Activated naive CD4-positive, alpha-beta T cell treated with anti-CD3 and anti-CD28 coated beads, Interleukin-2, amount 50 U/mL, for 72 hours (primary cell): Measurements from ENCODE around the gene PPP2R2D. TPM values are rescaled to one million over a fixed set of nuclear protein-coding genes. Genes with fewer than 3 reads are reported as not detected.
"Not testable (repeated sequence)": the region's sequence is repeated elsewhere in the genome, so short reads cannot be mapped to it uniquely, and the experiment has no call there.

Experiments used
- ATAC-seq, 2 donors: fragments of 150-1000 bp; cut with Tn5 transposase; 2 replicates each; pipeline ENCODE4 v1.10.0; 2021; ENCODE audit warnings: mild to moderate bottlenecking in 2 of 2, moderate library complexity in 2 of 2
- DNase-seq, 2 donors: peaks; one replicate each; pipeline ENCODE4 v3.0.0; 2021 to 2022; ENCODE audit warnings: low spot score in 2 of 2
- H3K27ac Mint-ChIP-seq, 2 donors: one replicate each; pipeline ENCODE4 v1.8.0; 2022; ENCODE audit warnings: mild to moderate bottlenecking in 2 of 2, mixed read lengths in 2 of 2
- H3K36me3 Mint-ChIP-seq, 2 donors: one replicate each; pipeline ENCODE4 v1.8.0; 2022; ENCODE audit warnings: mixed read lengths in 2 of 2
- H3K9me3 Mint-ChIP-seq, 2 donors: one replicate each; pipeline ENCODE4 v1.8.0; 2022; ENCODE audit warnings: mixed read lengths in 2 of 2
- total RNA-seq, 2 donors: library from RNA; stranded (reverse); gene quantifications; one replicate each; pipeline ENCODE4 v1.2.3, GENCODE V29; 2022

The PPP2R2D gene
- total RNA-seq, 2 donors from 2014 or later, result 36.2 to 41.6 TPM

GRCh38 chr10:131881104-131881880 is 19.5 kb upstream of the PPP2R2D start:
- ATAC-seq, result no peak
- DNase-seq, result no peak
- Mint-ChIP-seq H3K36me3 (no peaks in the 10 kb centered on the region), H3K9me3 (no peaks in the 10 kb centered on the region), H3K27ac (no peak overlapping the region)

GRCh38 chr10:131882151-131882550 is 18.7 kb upstream of the PPP2R2D start:
- H3K36me3 Mint-ChIP-seq, result no peaks in the 10 kb centered on the region
- ATAC-seq (peak in 1 of 2 donors; percentile 4), DNase-seq (no peak)
- no peaks in the 10 kb centered on the region for H3K9me3 Mint-ChIP-seq
- H3K27ac Mint-ChIP-seq, result no peak overlapping the region

GRCh38 chr10:131882590-131883451 is 18.0 kb upstream of the PPP2R2D start:
- DNase-seq (no peak), ATAC-seq (peak in 1 of 2 donors; percentile 9)
- Mint-ChIP-seq H3K9me3 (no peaks in the 10 kb centered on the region), H3K27ac (no peak overlapping the region), H3K36me3 (no peaks in the 10 kb centered on the region)

- peak overlapping the region in 1 of 2 donors; percentile 36 for H3K27ac Mint-ChIP-seq
- DNase-seq, ATAC-seq, H3K36me3 Mint-ChIP-seq, H3K9me3 Mint-ChIP-seq: not testable (repeated sequence)
Measured at GRCh38 chr10:131883621-131884393, 17.0 kb upstream of the PPP2R2D start.

DNA sequence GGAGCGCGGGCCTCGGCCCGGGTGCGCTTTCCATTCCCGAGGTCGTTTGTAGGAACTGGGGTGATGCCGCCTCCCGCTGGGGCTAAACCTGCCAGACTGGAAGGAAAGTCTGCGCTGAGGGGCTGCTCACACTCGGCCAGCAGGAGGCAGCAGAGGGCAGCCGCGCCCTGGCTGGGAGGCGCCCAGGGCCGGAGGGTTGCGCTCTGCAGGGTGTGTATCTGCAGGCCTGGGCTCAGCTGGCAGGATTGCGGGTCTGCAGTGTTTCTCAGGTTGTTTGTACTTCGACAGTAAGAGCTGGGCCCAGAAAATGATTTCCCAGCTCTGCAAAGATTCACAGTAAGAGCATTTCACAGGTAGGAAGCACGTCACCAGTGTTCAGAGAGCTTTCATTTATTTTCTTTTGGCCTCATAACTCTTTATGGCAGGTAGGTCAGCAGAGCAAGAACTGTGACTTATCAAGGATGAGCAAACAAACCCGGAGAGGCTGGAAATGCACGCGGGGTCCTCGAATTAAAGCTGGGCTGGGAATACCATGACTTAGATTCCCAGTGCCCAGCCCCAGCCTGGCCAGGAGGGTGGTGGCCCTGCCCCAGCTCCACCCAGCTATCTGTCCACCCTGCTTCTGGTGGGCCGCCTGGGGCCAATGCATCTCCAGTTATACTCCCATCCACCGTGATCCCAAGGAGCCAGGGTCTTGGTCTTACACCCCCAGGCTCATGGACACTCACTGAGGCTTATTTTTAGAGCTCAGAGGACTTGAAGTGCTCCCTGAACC is 15.2 kb upstream of the PPP2R2D start:
- ATAC-seq (peak; percentile 96 to 98), DNase-seq (peak; percentile 79 to 91)
- no peaks in the 10 kb centered on the region for H3K9me3 Mint-ChIP-seq
- H3K36me3 Mint-ChIP-seq, result no peaks in the 10 kb centered on the region
- no peak overlapping the region for H3K27ac Mint-ChIP-seq

DNA sequence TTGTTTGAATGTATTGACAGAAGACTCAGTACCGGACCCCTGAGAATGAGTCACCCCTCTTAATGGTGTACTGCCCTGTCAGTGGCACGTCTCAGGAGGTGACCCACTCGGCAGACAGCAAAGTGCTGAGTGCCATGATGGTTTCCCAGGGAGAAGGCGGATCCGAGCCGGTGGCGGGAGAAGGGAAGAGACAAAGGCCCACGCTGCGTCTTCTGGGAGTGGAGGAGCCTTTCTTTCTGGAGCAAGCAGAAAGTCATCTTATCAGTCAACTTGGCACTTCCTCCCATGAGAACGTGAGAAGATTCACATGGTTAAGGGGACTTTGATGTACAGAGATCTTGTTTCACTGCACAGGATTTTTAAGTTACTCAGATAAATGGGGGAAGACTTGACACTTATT is 14.6 kb upstream of the PPP2R2D start:
- ATAC-seq (no peak), DNase-seq (no peak)
- Mint-ChIP-seq H3K36me3 (no peaks in the 10 kb centered on the region), H3K9me3 (no peaks in the 10 kb centered on the region), H3K27ac (no peak overlapping the region)

- Mint-ChIP-seq H3K9me3 (no peaks in the 10 kb centered on the region), H3K36me3 (no peaks in the 10 kb centered on the region), H3K27ac (no peak overlapping the region)
- ATAC-seq (no peak), DNase-seq (no peak)
Measured at GRCh38 chr10:131888186-131888604, 12.6 kb upstream of the PPP2R2D start.

- DNase-seq (no peak), ATAC-seq (no peak)
- no peaks in the 10 kb centered on the region for H3K9me3 Mint-ChIP-seq
- no peak overlapping the region for H3K27ac Mint-ChIP-seq
- no peaks in the 10 kb centered on the region for H3K36me3 Mint-ChIP-seq
Measured at GRCh38 chr10:131889755-131890154, 11.1 kb upstream of the PPP2R2D start.

GRCh38 chr10:131890276-131891195 is 10.3 kb upstream of the PPP2R2D start:
- Mint-ChIP-seq H3K9me3 (no peaks in the 10 kb centered on the region), H3K27ac (no peak overlapping the region), H3K36me3 (no peaks in the 10 kb centered on the region)
- ATAC-seq (no peak), DNase-seq (no peak)

DNA sequence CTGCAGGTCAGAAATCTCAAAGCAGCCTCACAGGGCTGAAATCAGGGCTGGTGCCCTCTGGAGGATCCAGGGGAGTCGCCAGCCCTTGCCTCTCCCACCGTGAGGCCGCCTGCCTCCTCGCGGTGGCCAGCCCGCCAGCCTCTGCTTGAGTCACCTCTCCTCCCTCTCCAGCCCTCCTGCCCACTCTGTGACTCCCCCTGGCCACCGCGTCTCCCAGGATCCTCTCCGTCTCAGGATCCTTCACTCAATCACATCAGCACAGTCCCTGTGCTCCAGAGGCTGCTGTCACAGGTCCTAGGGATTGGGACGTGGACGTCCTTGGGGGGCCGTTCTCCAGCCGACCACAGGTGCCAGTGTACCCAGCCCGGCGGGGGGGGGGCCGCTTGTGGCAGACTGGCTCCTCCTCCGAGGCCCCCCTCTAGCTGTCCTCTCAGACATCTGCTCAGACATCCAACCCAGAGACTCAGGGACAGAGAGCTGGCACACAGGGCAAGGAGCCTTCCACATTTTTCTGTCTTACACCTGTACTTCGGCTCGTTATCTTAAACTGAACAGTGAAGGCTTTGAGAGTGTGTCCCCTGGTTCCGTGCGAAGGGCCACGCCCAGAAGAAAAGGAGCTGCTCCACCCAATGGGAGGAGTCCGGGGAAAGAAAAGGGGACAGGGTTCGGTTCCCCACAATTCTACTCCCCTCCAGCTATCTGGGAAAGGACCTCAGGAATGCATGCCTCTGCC is 9.4 kb upstream of the PPP2R2D start:
- DNase-seq (no peak), ATAC-seq (no peak)
- no peak overlapping the region for H3K27ac Mint-ChIP-seq
- H3K9me3 Mint-ChIP-seq, result no peaks in the 10 kb centered on the region
- no peaks in the 10 kb centered on the region for H3K36me3 Mint-ChIP-seq

DNA sequence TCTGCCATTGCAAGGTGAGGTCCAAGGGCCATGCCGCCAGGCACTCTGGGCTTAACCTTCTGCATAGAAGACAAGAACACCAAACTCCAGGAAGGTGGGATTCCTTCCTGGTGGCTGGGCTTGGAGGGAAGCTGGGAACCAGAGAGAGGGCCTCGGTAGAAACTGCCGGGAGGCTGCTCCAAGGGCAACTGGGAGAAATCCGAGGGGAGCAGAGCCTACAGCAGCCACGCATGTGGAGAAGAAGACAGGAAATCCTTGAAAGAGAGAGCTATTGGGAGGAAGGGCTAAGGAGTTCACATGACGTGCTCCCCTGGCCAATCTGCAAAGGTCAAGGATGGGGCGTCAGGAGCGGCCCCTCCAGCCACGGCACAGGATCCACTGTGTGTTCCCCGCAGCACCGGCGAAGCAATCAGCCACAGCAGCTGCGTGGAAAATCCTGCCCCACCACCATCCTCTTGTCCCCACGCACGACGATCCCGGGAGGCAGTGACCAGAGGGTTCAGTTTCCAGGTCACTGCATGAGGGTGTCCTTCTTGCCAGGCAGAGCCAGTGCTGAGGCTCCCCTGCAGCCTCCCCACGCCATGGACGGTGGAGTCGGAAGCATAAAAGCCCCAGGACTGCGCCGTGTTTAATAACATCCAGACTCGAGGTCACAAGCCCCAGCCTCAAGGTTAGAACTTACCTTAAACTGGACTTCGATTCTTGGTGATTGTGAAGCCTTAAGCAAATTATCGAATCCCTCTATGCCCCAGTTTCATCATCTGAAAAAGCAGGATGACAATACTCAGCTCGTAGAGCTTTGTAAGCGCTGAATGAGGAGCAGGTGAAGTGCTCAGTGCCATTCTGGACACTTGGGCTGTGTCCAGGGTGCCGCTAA is 8.6 kb upstream of the PPP2R2D start:
- ATAC-seq (no peak), DNase-seq (no peak)
- no peaks in the 10 kb centered on the region for H3K36me3 Mint-ChIP-seq
- no peak overlapping the region for H3K27ac Mint-ChIP-seq
- no peaks in the 10 kb centered on the region for H3K9me3 Mint-ChIP-seq

GRCh38 chr10:131892806-131893675 is 7.8 kb upstream of the PPP2R2D start:
- H3K27ac Mint-ChIP-seq, result no peak overlapping the region
- no peaks in the 10 kb centered on the region for H3K36me3 Mint-ChIP-seq
- no peak for DNase-seq
- ATAC-seq, result no peak
- H3K9me3 Mint-ChIP-seq, result no peaks in the 10 kb centered on the region

- Mint-ChIP-seq H3K9me3 (no peaks in the 10 kb centered on the region), H3K27ac (no peak overlapping the region)
Measured at GRCh38 chr10:131895116-131895515, 5.7 kb upstream of the PPP2R2D start.

More at GRCh38 chr10:131895116-131895515, 5.7 kb upstream of the PPP2R2D start:
- no peaks in the 10 kb centered on the region for H3K36me3 Mint-ChIP-seq
- no peak for DNase-seq
- ATAC-seq, result no peak
